ENCODE results near the gene OLIG2.

- TF ChIP-seq POLR2AphosphoS5 (IDR thresholded peaks at IDR 0.05; ENCODE audit: low read depth, low read length) = no peak
- no peak for TF ChIP-seq POLR2A (IDR thresholded peaks at IDR 0.05; ENCODE audit: low read depth, low read length)
These were observed 1.9 kb downstream of the OLIG2 start for GRCh38 chr21:33027401-33028286.
